Prostate gland (tissue), 2 donors: ENCODE measurements around the gene TRAPPC6A. TPM values are rescaled to one million over a fixed set of nuclear protein-coding genes. Genes with fewer than 3 reads are reported as not detected.

Experiments used
- DNase-seq: peaks from one replicate; pipeline ENCODE4 v3.0.0-alpha.2; 2019; ENCODE audit warnings: low spot score
- H3K27ac ChIP-seq, 2 donors: fragments of 200-600 bp; sonication (generic); 2 replicates each; pipeline ENCODE4 v1.5.1; 2017 to 2019
- H3K27me3 ChIP-seq: fragments of 200-600 bp; sonication (generic); replicated peaks from 2 replicates; pipeline ENCODE4 v1.5.1; 2019; ENCODE audit not compliant: insufficient read depth
- H3K36me3 ChIP-seq, 2 donors: fragments of 200-600 bp; sonication (generic); 1 replicate in 1 of 2; 2 replicates in 1 of 2; pipeline versions ENCODE4 v1.5.1 to v1.8.1; 2017 to 2019
- H3K4me1 ChIP-seq: fragments of 200-600 bp; sonication (generic); replicated peaks from 2 replicates; pipeline ENCODE4 v1.5.1; 2019
- H3K4me3 ChIP-seq, 2 donors: fragments of 200-600 bp; sonication (generic); 2 replicates each; pipeline ENCODE4 v1.5.1; 2017 to 2019
- H3K9me3 ChIP-seq: fragments of 200-600 bp; sonication (generic); 2 replicates; pipeline ENCODE4 v1.5.1; 2017
- CTCF ChIP-seq, 4 experiments: fragments of 200-600 bp in 2 of 4; fragments of 450-650 bp in 2 of 4; sonication (generic) in 2 of 4; IDR thresholded peaks; 1 replicate in 3 of 4; 2 replicates in 1 of 4; pipeline ENCODE4 v1.5.1; 2016 to 2019; ENCODE audit warnings: antibody characterized with exemption in 4 of 4, mild to moderate bottlenecking in 2 of 4, moderate library complexity in 2 of 4
- POLR2A ChIP-seq: fragments of 450-650 bp; IDR thresholded peaks from one replicate; pipeline ENCODE4 v1.6.1; 2016; ENCODE audit warnings: antibody characterized with exemption, mild to moderate bottlenecking
- POLR2AphosphoS5 ChIP-seq: sonication (generic); formaldehyde crosslinking; IDR thresholded peaks from one replicate; pipeline ENCODE4 v1.6.1; 2017; ENCODE audit warnings: antibody characterized with exemption
- WGBS: methylation state at CpG from one replicate; pipeline ENCODE4 v1.1.5; 2018; 5-methylcytosine and 5-hydroxymethylcytosine counted together
- intact Hi-C: fragments of 100-400 bp; cut with DNase I; formaldehyde crosslinking; loops from one replicate; pipeline ENCODE4 v1.14.2; 2022
- total RNA-seq, 2 donors: library from RNA; depleted of rRNA; stranded (reverse); fragments of >200 nt; gene quantifications; one replicate each; pipeline ENCODE4 v1.1.0, GENCODE V29; 2016

Gene TRAPPC6A
- total RNA-seq, 2 donors from 2014 or later, result 57.0 to 80.4 TPM

- TF ChIP-seq POLR2AphosphoS5 (peak; percentile 34), POLR2A (no peak)
- WGBS, result 53% methylated on average over 6 of the region's 6 CpGs
- Histone ChIP-seq H3K9me3 (no peaks in the 10 kb centered on the region), H3K27me3 (no peaks in the 10 kb centered on the region), H3K4me3 (no peak overlapping the region), H3K4me1 (no peaks in the 10 kb centered on the region), H3K36me3 (no peaks in the 10 kb centered on the region), H3K27ac (no peak overlapping the region)
- intact Hi-C loops, result no loop called here
- peak; percentile 68 for DNase-seq
Observed at GRCh38 chr19:45202637-45203036, 24.6 kb upstream of the TRAPPC6A start.

GRCh38 chr19:45200568-45200967 is 22.5 kb upstream of the TRAPPC6A start:
- intact Hi-C loops, result no loop called here
- DNase-seq, result no peak
- Histone ChIP-seq H3K9me3 (no peaks in the 10 kb centered on the region), H3K4me3 (no peak overlapping the region), H3K36me3 (no peaks in the 10 kb centered on the region), H3K4me1 (no peaks in the 10 kb centered on the region), H3K27ac (no peak overlapping the region), H3K27me3 (no peaks in the 10 kb centered on the region)
- TF ChIP-seq POLR2A (no peak), CTCF (IDR thresholded peaks at IDR 0.05) (peak in 2 of 4 experiments; percentile 11 to 14)
- 69% methylated on average over 4 of the region's 4 CpGs for WGBS

GRCh38 chr19:45195764-45196163 is 17.7 kb upstream of the TRAPPC6A start:
- intact Hi-C loops, result no loop called here
- Histone ChIP-seq H3K9me3 (no peaks in the 10 kb centered on the region), H3K4me3 (no peak overlapping the region), H3K4me1 (no peaks in the 10 kb centered on the region), H3K27me3 (no peaks in the 10 kb centered on the region), H3K27ac (no peak overlapping the region), H3K36me3 (no peaks in the 10 kb centered on the region)
- TF ChIP-seq POLR2AphosphoS5, result no peak
- no peak for TF ChIP-seq CTCF (IDR thresholded peaks at IDR 0.05)
- DNase-seq, result no peak
- WGBS, result 90% methylated on average over 6 of the region's 6 CpGs

- DNase-seq, result peak; percentile 28
- H3K27me3 ChIP-seq, result no peaks in the 10 kb centered on the region
- no peak overlapping the region for H3K4me3 ChIP-seq
- WGBS, result 55% methylated on average over 4 of the region's 4 CpGs
- H3K36me3 ChIP-seq, result no peaks in the 10 kb centered on the region
- no peak overlapping the region for H3K27ac ChIP-seq
- intact Hi-C loops, result no loop called here
- no peaks in the 10 kb centered on the region for H3K9me3 ChIP-seq
- TF ChIP-seq POLR2AphosphoS5 (peak; percentile 57), POLR2A (no peak)
- H3K4me1 ChIP-seq, result no peaks in the 10 kb centered on the region
Observed at GRCh38 chr19:45191375-45191774, 13.3 kb upstream of the TRAPPC6A start.

GRCh38 chr19:45189971-45190370 is 11.9 kb upstream of the TRAPPC6A start:
- WGBS, result 96% methylated on average over 1 of the region's 1 CpG
- no peak overlapping the region for H3K27ac ChIP-seq
- intact Hi-C loops, result no loop called here
- H3K4me3 ChIP-seq, result no peak overlapping the region
- no peaks in the 10 kb centered on the region for H3K36me3 ChIP-seq
- no peaks in the 10 kb centered on the region for H3K4me1 ChIP-seq
- H3K27me3 ChIP-seq, result no peaks in the 10 kb centered on the region
- no peak for TF ChIP-seq POLR2A
- no peak for TF ChIP-seq POLR2AphosphoS5
- no peak for TF ChIP-seq CTCF (IDR thresholded peaks at IDR 0.05)
- DNase-seq, result no peak
- no peaks in the 10 kb centered on the region for H3K9me3 ChIP-seq

GRCh38 chr19:45187421-45188100 is 9.5 kb upstream of the TRAPPC6A start:
- H3K4me3 ChIP-seq, result no peak overlapping the region
- no peaks in the 10 kb centered on the region for H3K9me3 ChIP-seq
- H3K4me1 ChIP-seq, result no peaks in the 10 kb centered on the region
- intact Hi-C loops, result no loop called here
- no peak for DNase-seq
- TF ChIP-seq POLR2A (no peak), POLR2AphosphoS5 (no peak), CTCF (IDR thresholded peaks at IDR 0.05) (peak in 3 of 4 experiments; percentile 37 to 49 (median 38))
- H3K36me3 ChIP-seq, result no peaks in the 10 kb centered on the region
- WGBS, result 41% methylated on average over 12 of the region's 12 CpGs
- H3K27me3 ChIP-seq, result no peaks in the 10 kb centered on the region
- H3K27ac ChIP-seq, result no peak overlapping the region
